Activated CD4-positive, alpha-beta T cell treated with anti-CD3 and anti-CD28 coated beads, Interleukin-2, amount 50 U/mL, for 48 hours (primary cell): ENCODE data around the gene AKAP13.
"Not testable (repeated sequence)": the region's sequence is repeated elsewhere in the genome, so short reads cannot be mapped to it uniquely, and the experiment has no call there.

Experiments used
- DNase-seq, 2 experiments: peaks; one replicate each; pipeline ENCODE4 v3.0.0-alpha.2; 2020

The AKAP13 gene

GRCh38 chr15:85632014-85632413 is 251.6 kb downstream of the AKAP13 start:
- DNase-seq = no peak

DNA sequence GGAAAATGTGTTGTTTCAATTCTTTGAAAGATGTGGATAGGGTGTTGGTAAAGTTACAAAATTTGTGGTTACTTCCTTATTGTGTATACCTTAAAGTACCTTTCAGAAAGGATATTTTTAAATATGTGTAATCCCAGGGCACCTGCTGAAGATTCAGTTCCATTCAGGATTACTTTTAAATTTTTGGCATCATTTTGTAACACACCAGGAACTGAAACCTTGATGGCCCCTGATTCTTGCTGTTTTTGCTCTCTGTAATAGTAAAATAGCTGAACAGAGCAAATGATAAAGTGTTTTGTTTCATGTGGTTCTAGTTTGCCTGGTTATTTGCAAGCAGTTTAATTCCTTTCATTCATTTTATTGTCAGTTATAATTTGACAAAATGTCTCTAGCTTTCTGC is 253.5 kb downstream of the AKAP13 start:
- DNase-seq = no peak

GRCh38 chr15:85636351-85636750 is 255.9 kb downstream of the AKAP13 start:
- DNase-seq = no peak

DNA sequence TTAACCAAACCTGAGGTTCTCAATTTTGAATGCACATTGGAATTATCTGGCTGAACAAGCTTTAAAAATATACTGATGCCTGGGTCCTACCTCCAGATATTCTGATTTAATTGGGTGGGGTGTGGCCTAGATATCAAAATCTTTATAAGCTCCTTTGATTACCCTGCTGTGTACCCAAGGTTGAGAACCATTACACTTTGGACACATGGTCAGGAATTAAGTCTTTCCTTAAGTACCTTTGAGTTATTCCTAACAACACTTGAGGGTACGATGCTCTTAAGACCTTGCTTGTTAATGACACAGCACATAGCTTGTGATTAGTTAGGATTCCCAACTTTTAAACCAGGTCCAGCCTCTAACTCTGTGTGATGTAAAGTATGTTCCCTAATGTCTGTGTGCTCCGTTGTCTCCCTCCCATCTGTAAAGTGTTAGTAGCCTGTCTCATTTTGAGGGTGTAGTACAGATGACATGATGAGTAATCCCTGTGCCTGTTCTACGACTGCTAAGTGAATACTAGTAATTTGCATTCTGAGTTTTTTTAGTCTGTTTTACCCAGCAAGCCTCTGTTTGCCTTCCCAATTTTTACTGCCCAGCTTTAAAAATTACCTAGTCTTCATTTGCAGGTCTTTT is 259.5 kb downstream of the AKAP13 start:
- no peak for DNase-seq

DNA sequence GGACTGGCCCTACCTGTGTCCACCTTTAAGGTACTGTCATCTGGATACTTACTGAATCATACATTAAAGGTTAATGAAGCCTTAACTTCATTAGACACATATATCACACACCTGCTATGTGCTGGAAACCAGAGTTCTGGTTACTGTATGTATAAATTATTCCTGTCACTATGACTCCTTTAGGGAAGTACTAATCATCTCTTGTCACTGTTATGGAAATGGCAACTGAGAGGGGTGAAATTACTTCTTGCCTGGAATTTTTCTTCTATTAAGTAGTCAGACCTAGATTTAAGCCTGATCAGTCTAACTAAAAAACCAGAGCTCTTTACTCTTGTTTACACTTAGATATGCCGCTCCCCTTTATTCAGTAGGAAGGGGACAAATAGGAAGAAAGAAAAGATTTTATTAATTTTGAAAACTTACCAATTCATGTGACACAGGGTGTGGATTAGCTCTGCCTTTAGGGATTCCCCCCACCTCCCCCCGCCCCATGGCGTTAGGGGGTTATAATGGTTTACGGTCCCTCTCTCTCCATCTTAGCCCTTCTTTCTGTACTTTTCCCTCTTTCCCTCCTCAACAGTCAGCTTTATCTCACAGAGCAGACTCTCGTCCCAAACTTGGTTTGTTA is 261.8 kb downstream of the AKAP13 start:
- DNase-seq = no peak

- no peak for DNase-seq
Measured at GRCh38 chr15:85642693-85643066, 262.3 kb downstream of the AKAP13 start.

GRCh38 chr15:85646538-85647091 is 266.2 kb downstream of the AKAP13 start:
- peak in 1 of 2 experiments; percentile 40 for DNase-seq

DNA sequence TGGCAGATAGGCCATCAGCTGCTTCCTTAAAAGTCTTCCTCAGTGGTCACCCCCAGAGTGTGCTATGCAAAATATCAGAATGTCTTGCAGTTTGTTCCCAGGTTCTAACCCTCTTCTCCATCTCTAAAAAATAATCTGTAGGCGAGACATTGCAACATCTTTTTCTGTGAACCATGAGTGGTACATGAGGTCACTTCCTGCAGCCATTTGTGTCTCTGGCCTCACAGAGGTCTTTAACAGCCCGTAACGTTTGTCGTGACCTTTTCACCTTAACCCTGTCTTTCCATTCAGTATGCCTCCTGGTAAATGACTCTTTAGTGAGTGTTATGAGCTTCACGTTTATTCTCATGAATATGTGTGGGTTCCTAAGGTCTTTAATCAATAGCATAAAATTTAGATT is 269.0 kb downstream of the AKAP13 start:
- no peak for DNase-seq

DNA sequence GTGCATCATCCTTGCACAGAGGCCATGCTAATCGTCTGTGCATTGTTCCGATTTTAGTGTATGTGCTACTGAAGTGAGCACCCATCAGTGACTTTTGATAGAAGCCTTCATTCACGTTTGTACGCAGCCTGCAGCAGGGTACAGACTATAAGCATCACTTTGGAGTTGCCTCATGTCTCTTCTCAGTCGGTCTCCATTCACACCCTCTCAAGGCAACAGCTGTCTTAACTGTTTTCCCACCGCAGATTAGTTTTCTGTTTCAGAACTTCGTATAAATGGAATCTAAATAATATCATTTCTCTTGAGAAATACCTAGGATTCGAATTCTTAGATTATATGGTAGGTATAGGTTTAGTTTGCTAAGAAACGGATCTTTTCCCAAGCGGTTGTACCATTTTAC is 271.1 kb downstream of the AKAP13 start:
- no peak for DNase-seq

- no peak for DNase-seq
Measured at GRCh38 chr15:85652457-85652856, 272.1 kb downstream of the AKAP13 start.

DNA sequence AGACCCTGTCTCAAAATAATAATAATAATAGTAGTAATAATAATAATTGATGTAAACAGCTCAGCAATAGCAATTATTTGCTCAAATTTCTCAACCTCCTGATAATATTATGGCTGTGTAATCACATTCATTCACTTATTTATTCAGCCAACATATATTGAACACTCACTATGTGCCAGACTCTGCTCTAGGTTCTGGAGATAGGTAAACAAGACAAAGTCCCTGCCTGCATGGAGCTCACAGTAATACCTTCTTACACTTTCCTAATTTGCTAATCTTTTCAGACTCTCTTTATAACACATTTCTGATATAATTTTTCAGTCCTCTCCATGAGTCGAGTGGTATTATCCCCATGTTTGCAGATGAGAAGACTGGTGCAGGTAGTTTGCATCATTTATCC is 276.7 kb downstream of the AKAP13 start:
- DNase-seq = no peak

GRCh38 chr15:85658816-85659215 is 278.4 kb downstream of the AKAP13 start:
- no peak for DNase-seq

DNA sequence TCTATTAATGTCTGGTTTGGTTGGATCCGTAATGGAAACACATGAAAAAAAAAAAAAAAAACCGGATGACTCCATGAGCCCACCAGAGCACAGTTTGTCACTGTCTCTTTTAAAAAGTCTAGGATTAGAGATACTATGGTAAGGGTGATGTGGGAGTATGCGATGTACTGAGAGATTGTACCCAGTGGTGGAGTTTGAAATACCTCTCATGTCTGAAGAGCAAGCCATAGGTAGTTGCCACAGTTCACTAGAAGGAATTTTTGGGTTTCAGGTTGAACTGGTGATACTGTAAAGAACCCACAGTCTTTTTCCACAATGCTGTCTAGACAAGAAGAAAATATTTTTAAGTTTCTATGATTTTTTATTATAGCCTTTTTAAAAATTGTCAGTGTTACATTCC is 281.5 kb downstream of the AKAP13 start:
- no peak for DNase-seq

- not testable (repeated sequence) for DNase-seq
Measured at GRCh38 chr15:85665677-85666076, 285.3 kb downstream of the AKAP13 start.

- DNase-seq = no peak
Measured at GRCh38 chr15:85667491-85668424, 287.4 kb downstream of the AKAP13 start.

GRCh38 chr15:85671156-85671555 is 290.8 kb downstream of the AKAP13 start:
- no peak for DNase-seq

DNA sequence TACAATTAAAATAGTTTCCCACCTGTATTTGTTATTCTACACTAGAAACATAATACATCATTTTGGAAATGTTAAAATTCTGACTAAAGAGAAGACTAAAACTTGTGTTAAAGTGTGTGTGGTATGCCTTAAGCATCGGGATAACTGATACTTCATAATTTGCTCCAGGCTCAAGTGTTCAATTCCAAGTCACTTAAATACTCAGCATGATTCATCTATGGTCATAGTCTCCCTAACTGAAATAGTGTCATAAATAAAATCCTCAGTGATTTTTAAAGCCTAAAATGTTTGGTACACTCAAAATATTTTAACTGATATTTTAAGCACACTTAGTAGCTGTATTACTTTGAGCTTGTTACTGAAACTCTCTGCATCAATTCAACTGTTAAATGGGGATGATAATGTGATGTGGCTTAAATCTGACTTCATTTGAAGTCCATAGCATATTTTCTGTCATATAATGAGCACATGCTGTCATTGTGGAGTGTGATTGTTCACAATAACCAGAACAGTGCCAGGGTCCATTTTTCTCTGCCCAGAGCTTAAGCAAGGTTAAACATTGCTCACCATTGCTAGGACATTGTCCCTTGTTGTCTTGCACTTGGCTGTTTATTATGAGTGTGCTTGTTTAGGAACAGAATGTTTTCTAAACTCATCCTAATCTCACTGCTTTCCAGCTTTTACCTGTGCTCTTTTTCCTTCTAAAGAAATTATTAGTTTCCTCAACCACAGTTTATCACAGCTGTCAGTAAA is 292.1 kb downstream of the AKAP13 start:
- no peak for DNase-seq

- no peak for DNase-seq
Measured at GRCh38 chr15:85673326-85673725, 292.9 kb downstream of the AKAP13 start.

DNA sequence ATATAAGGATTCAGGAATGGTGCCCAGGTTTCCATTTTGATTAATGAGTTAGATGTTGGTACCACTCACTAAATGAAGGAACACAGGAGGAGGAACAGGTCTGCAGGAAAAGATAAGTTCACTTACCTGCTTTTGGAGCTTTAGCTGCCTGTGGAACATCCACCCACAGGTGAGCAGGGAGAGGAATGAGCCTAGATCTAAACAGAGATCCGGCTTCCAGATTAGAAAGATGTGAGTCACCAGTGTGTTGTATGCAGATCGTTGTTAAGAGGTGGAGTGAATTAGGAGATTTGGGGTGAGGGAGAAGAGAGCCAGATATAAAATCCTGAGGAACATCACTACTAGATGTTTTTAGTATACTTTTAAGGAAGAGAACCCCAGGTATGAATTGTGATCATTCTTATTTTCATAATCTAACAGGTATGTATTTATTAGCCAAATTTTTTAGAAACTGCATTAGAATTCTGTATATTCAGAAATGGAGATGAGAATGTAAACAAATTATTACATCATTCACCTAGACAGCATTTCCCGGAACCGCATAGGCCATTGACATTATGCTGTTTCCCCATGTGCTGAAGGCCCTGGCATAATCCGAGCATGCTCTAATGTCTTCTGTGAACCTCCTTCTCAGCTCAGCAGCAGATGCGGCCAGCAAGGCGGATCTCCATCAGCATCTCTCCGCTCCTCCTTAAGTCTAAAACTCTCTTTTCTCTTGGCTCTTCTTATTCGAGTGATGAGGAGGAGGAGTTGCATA is 296.1 kb downstream of the AKAP13 start:
- DNase-seq = no peak

DNA sequence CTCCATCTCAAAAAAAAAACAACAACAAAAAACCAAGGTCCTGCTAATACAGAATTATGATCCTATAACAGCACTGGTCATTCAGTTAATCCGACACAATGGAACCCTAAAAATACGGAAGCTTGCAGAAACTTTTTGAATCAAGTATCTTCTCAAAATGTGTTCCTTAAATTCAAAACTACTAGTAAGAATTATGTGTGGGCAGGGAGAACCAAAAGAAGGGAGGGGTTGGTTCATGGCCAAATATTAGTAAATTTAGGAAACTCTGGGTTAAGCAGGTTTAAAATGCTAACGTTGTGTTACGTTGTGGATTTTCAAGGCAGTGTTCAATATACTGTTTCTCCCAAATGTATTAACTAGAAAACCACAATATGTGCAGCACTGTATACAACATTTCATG is 298.8 kb downstream of the AKAP13 start:
- DNase-seq = no peak

GRCh38 chr15:85681386-85681785 is 301.0 kb downstream of the AKAP13 start:
- no peak for DNase-seq

DNA sequence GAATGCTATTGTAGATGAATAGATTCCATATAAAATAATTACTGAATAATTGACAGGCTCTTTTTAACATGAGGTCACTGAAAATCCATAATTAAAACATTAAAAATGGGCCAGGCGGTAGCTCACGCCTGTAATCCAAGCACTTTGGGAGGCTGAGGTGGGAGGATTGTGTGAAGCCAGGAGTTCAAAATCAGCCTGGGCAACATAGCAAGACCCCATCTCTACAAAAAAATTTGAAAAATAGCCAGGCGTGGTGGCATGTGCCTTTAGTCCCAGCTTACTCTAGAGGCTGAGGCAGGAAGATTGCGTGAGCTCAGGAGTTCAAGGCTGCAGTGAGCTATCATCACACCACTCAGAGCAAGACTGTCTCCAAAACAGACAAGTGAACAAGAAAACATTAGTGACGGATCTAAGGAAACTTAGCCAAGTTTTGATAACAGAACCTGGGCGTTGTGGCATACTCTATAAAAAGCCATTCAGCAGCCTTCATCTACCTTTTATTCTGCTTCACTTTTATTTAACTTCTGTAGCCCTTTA is 303.8 kb downstream of the AKAP13 start:
- DNase-seq = no peak
